Measurements from ENCODE around the gene COL4A3.

Gene COL4A3

DNA sequence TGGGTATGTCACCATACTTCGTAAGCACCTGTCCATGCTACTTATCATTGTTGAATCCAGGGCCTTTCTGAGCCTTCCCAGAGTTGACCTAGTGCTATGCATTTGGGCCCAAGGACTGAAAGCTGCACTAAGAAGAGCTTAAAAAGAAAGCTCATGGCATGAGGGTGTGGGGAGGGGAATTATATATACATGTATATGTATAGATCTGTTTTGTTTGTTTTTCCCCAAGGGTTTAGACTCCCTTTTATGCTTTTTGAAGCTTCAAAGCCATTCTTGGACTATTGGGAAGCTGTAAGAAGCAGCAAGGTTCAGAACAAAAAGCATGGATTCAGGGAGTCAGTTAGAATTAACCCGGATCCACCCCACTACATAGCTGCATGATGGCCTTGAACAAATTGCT lies 183.9 kb downstream of the COL4A3 start:
- no peak for DNase-seq

DNA sequence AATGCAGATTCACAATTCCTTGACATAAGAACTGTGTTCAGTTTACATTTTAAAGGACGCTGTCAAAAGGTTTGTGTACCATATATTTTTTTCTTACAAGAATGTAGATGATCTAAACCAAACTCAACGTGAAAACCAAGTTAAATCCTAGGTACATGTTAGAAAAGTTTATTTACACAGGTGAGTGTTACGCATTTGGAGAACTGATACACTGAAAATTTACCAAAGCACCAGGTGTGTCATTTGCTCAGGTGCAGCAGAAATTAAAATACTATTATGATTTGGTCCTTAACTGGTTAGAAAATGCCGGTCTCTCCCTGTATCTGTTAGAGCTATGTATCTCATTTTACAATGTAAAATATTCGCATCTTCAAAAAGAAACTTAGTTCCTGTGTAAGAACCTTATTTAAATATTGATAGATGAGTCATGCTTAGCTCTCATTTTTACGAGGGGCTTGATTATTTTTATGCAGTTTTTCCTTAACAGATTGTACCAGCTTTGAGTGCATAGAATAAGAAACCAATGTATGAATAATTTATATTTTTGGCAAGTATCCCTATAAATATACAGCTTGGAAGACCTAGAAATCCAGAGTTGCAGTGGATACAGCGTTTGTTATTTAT lies 185.7 kb downstream of the COL4A3 start:
- no peak for DNase-seq

DNA sequence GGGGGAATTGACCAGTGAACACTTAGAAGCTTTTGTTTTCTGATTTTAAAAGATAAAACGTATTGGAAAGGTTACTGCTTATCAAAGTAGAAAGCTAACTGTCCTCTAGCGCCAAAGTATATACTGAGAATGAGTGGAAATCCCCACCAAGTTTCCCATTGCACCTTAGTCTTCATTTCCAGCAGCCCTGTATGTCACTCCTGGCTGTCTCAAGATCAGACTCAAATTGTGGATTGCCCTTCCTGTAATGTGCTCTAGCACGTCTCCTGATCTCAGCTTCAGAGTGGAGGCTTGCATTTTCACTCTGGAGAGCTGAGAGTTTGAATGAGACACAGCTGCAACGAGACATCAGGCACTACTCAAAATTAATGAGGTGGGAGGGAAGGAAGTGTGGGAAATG lies 187.2 kb downstream of the COL4A3 start:
- no peak for DNase-seq

DNA sequence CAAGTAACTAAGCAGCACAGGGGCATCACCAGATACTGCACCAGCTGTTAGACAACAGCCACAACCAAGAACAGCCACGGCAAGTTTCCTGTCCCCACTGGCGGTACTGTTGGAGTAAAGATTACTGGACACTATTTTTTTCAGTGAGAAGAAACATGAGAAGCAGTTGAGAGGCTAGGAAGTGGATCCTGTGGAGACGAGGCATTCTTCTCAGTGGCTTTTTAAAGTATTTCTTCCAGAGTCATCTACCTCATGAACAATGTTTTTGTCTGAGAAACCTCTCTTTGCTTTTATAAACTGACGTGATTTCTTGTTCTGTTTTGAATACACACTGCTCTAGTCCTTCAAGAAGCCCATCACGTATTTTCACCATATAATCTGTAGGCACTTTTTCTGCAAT lies 195.9 kb downstream of the COL4A3 start:
- DNase-seq = no peak

DNA sequence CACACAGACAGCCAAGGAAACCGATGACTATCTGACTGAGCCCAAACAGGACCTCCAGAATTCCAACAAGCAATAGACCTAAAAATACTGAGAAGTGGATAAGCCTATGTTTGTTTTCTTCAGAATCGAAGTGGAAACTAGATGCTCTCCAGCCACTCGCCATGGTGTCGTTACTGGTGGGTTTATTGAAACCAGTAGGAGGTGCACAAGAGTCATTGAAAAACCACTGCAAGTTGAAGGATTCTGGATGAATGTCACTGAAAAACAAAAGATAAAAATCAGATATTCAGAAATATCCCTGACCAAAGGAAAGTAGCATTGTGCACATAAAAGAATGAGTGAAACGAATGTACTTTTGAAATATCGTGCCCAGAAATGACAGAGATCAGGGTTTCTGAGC lies 199.3 kb downstream of the COL4A3 start:
- DNase-seq = peak in 1 of 2 donors; percentile 16
